ENCODE results near the gene CXorf38. TPM values are rescaled to one million over a fixed set of nuclear protein-coding genes. Genes with fewer than 3 reads are reported as not detected.

Gene CXorf38
- total RNA-seq, 4 donors from 2014 or later = 6.9 to 13.2 (median 9.5) TPM

GRCh38 chrX:40579141-40579540 lies 68.2 kb downstream of the CXorf38 start:
- WGBS, 2 donors = 61 to 74% methylated on average over 3 of the region's 3 CpGs
- intact Hi-C loops (cut with DNase I) = no loop called here
- no peak overlapping the region for H3K4me3 ChIP-seq
- H3K36me3 ChIP-seq = no peaks in the 10 kb centered on the region
- TF ChIP-seq POLR2A (IDR thresholded peaks at IDR 0.05) = no peak
- no peak for TF ChIP-seq CTCF (IDR thresholded peaks at IDR 0.05)
- H3K4me1 ChIP-seq = peaks cover 0 to 23% (median 3%) of the 10 kb centered on the region in 3 donors
- no peak for DNase-seq
- H3K27ac ChIP-seq = peak overlapping the region in 2 of 4 donors; percentile 1 to 13
- H3K9me3 ChIP-seq = no peaks in the 10 kb centered on the region
- no peaks in the 10 kb centered on the region for H3K27me3 ChIP-seq

- H3K9me3 ChIP-seq = no peaks in the 10 kb centered on the region
- TF ChIP-seq POLR2A (IDR thresholded peaks at IDR 0.05) (no peak), CTCF (IDR thresholded peaks at IDR 0.05) (no peak)
- peaks cover 0 to 22% (median 3%) of the 10 kb centered on the region in 3 donors for H3K4me1 ChIP-seq
- no peak overlapping the region for H3K27ac ChIP-seq
- no peak for DNase-seq
- intact Hi-C loops (cut with DNase I) = no loop called here
- H3K36me3 ChIP-seq = no peaks in the 10 kb centered on the region
- 49 to 57% methylated on average over 6 to 7 of the region's 7 CpGs for WGBS, 2 donors
- H3K27me3 ChIP-seq = no peaks in the 10 kb centered on the region
- H3K4me3 ChIP-seq = no peak overlapping the region
These were observed 69.2 kb downstream of the CXorf38 start for GRCh38 chrX:40578039-40578695.

Other genes starting within 250 kb of the CXorf38 start
- 100 to 1,000 TPM in 1 of 4 donors, 10 to 100 TPM in 3; 62.9 to 102 (median 67.3) TPM for gene ATP6AP2, start 66.6 kb downstream of the CXorf38 start, total RNA-seq
- gene MPC1L, start 24.1 kb downstream of the CXorf38 start, total RNA-seq = not detected
- gene MED14, start 88.0 kb upstream of the CXorf38 start, total RNA-seq = 10 to 100 TPM; 21.6 to 37.6 (median 28.9) TPM

Measured in esophagus squamous epithelium (tissue), 5 donors.